A549 treated with CpdA at 1 μM for 4 hours (cell line): Measurements from ENCODE around the gene STAT5B. TPM values are rescaled to one million over a fixed set of nuclear protein-coding genes. Genes with fewer than 3 reads are reported as not detected.

Experiments
- total RNA-seq: library from RNA; stranded (reverse); fragments of 200-300 nt; extraction: Qiagen RNA extraction; gene quantifications from 5 replicates; pipeline ENCODE4 v1.2.3, GENCODE V29; 2022; ENCODE audit warnings: low read depth

The STAT5B gene
- 23.5 to 33.2 TPM (median 28.6 TPM) in 5 replicates for total RNA-seq

DNA sequence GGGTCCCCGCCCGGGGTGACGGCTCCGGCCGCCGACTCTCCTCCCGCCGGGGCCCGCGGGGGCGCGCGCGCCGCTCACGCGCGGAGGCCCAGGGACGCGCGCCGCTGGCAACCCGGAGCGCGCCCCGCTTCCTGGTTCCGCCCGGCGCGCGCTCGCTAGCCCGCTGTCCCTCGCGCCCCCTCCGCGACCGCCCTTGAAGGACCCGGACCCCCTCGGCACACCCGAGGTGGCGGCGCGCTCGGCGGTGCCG, at the start of gene STAT5B:
TSS of gene STAT5B (minus strand) at position 33 of the 250 bp plus-strand sequence. CDS start 44,264 bp downstream, outside the sequence.

DNA sequence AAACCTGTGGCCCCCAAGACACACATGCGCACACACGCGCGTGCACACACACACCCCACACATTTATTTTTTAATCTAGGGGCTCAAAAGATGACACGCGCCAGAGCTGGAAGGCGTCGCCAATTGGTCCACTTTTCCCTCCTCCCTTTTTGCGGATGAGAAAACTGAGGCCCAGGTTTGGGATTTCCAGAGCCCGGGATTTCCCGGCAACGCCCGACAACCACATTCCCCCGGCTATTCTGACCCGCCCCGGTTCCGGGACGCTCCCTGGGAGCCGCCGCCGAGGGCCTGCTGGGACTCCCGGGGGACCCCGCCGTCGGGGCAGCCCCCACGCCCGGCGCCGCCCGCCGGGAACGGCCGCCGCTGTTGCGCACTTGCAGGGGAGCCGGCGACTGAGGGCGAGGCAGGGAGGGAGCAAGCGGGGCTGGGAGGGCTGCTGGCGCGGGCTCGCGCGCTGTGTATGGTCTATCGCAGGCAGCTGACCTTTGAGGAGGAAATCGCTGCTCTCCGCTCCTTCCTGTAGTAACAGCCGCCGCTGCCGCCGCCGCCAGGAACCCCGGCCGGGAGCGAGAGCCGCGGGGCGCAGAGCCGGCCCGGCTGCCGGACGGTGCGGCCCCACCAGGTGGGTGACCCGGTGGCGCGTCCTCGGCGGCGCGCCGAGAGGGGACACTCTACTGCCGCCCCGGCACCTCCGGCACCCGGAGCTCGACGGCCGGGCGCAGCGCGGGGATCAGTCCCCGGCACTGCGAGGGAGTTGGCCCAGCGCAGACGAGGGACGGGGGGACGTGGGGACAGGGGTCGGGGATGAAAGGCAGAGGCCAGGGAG, 12.0 kb upstream of the STAT5B start, which contains the start of gene STAT5A:
TSS of gene STAT5A (plus strand) at position 522 of the 826 bp plus-strand sequence. CDS start 914 bp downstream, outside the sequence.

DNA sequence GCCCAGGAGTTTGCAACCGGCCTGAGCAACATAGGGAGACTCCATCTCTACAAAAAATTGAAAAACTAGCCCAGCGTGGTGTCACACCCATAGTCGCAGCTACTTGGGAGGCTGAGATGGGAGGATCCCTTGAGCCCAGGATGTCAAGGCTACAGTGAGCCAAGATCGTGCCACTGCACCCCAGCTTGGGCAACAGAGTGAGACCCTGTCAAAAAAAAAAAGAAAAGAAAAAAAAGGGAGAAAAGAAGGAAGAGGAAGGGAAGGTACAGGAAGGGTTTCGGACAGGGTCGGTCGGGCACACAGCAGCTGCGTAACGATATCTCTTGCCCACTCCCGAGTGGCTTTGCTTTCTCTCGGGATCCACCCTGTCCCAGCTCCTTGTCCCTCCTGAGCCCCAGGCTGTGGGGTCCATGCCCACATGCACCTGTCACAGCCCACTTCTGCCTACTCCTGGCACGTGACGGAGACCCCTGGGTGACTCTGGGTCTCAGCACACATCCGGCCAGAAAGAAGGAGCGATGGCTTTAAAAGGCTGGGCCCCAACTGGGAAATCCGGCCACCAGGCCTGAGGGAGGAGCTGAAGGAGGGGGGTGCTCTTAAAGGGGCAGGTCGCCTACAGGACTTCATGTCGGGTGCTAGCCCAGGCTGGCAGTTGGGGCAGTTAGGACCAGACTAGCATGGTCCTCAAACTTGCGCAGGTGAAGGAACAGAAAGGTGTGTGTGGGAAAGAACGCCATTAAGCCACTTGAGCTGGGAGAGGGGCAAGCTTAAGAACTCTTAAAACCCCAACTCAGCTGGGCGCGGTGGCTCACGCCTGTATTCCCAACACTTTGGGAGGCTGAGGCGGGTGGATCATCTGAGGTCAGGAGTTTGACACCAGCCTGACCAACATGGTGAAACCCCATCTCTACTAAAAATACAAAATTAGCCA, 82.0 kb downstream of the STAT5B start, which contains the start of gene GHDC:
TSS of gene GHDC (minus strand) at position 526 of the 931 bp plus-strand sequence. CDS start 913 bp downstream, outside the sequence.

DNA sequence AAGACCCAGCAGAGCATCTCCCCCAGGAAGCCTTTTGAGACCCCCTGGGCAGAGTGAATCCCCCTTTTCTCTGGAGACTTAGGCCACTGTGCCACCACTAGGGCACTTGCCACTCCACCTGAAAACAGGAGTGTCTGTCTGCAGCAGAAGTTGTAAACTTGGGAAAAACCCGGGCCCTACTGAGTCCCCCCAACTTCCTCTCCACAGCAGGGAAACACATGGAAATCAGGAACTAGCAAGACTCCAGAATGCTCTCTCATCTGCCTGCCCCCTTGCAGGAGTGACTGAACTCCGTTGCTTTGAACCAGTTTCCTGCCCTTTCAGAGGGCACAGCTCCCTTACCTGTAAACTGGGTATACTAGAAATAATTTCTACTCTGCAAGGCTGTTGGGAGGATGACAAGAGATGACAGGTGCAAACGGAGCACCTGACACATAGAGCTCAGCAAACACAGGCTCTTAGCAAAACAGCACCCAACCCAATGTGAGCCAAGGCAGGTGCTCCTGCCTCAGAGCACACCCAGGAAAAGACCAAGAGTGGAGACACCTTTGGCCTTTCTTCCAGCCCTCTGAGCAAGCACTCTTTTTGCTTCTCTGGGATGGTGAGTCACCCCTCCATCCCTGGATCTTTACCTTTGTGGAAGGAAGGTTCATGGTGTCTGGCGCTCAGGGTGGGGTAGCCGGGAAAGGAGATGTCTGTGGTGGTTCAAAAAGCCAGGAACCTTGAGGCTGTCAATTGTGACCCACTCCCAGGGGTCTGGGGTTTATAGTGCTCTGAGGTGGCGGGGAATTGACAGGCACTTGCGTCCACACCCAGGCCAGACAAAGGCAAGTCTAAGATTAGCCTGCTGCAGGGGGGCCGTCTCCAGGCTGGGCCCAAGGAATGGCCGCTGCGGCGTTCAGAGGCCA, 91.2 kb downstream of the STAT5B start, which contains the start of gene HCRT:
TSS of gene HCRT (minus strand) at position 740 of the 908 bp plus-strand sequence. CDS start at position 653, 87 bp downstream.

DNA sequence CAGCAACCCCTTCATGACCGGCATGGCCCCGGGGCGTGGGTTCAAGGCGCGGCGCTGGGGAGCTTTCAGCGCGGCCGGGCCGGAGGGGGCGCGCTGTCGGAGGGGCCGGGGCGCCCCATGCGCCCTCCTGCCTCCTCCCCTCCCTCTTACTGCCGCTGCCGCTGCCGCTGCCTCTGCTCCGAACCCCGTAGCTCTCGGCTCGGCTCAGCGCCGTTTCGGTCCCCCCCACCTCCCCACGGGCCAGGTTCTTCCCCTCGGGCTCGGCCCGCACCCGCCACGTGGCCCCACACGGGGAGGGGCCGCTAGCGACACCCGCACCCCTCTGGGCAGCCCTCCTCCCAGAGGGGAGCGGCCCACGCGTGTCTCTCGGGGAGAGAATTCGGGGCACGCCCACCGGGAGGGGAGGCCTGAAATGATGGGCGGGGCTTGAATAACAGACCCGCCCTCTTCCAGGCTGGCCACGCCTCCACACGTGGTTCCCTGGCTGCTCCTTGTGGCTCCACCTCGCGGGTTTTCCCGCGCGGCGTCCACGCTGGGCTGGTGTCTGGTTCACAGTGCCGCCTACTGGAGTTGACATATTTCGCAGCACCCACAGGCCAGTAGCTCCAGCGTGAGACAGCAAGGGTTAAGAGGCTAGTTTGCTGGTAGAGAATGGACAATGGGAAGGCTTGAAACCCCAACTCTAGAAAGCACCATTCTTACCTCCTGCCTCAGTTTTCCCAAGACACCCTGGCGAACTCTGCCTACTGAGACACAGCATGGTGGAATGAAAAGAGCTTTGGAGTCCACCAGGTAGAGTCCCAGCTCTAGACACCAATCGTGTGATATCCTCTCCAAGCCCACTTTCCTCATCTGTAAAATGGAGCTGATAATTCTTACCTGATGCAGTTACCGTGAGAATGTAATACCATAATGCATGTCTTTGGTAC, 95.0 kb downstream of the STAT5B start, which contains the start of gene KCNH4:
TSS of gene KCNH4 (minus strand) at position 221 of the 929 bp plus-strand sequence. CDS start at position 24, 197 bp downstream.

Other genes with a start within 250 kb of the STAT5B start
- 0.40 to 0.81 TPM (median 0.62 TPM) in 5 replicates for gene C17orf113, start 225.8 kb downstream of the STAT5B start, total RNA-seq
- gene ZNF385C, start 177.9 kb downstream of the STAT5B start, total RNA-seq = 0.13 to 0.27 TPM (median 0.19 TPM) in 4 of 5 replicates, not detected in the other
- 0.12 to 0.50 TPM (median 0.44 TPM) in 5 replicates for gene DHX58, start 163.7 kb downstream of the STAT5B start, total RNA-seq
- 39.6 to 57.8 TPM (median 55.5 TPM) in 5 replicates for gene KAT2A, start 155.0 kb downstream of the STAT5B start, total RNA-seq
- not detected in 5 replicates for gene HSPB9, start 153.6 kb downstream of the STAT5B start, total RNA-seq
- 230 to 266 TPM (median 264 TPM) in 5 replicates for gene RAB5C, start 121.4 kb downstream of the STAT5B start, total RNA-seq
- gene KCNH4, start 95.2 kb downstream of the STAT5B start, total RNA-seq = 0.28 to 0.61 TPM (median 0.49 TPM) in 5 replicates
- 0.10 TPM in 1 of 5 replicates, not detected in the others for gene HCRT, start 90.9 kb downstream of the STAT5B start, total RNA-seq
- gene GHDC, start 81.9 kb downstream of the STAT5B start, total RNA-seq = 14.2 to 22.4 TPM (median 20.2 TPM) in 5 replicates
- gene STAT5A, start 12.1 kb upstream of the STAT5B start, total RNA-seq = 5.8 to 8.2 TPM (median 6.4 TPM) in 5 replicates
- gene STAT3, start 112.1 kb upstream of the STAT5B start, total RNA-seq = 82.9 to 90.0 TPM (median 84.6 TPM) in 5 replicates
- 423 to 509 TPM (median 462 TPM) in 5 replicates for gene CAVIN1, start 146.9 kb upstream of the STAT5B start, total RNA-seq
- 38.9 to 52.3 TPM (median 50.4 TPM) in 5 replicates for gene ATP6V0A1, start 182.5 kb upstream of the STAT5B start, total RNA-seq